Esophagus squamous epithelium (tissue), 5 donors: ENCODE results near the gene PDE6B. TPM values are rescaled to one million over a fixed set of nuclear protein-coding genes. Genes with fewer than 3 reads are reported as not detected.

Experiments
- DNase-seq: peaks from one replicate; lab custom pipeline; 2025; lab: John Stamatoyannopoulos, UW
- H3K27ac ChIP-seq, 4 donors: fragments of 200-600 bp; sonication (generic); one replicate each; pipeline ENCODE4 v1.5.1; 2016 to 2019; ENCODE audit warnings: mild to moderate bottlenecking in 1 of 4
- H3K27me3 ChIP-seq, 4 donors: fragments of 200-600 bp; sonication (generic); 1 replicate in 3 of 4; 2 replicates in 1 of 4; pipeline versions ENCODE4 v1.5.1 to v1.6.0; 2017 to 2021; ENCODE audit warnings: antibody characterized with exemption in 1 of 4
- H3K36me3 ChIP-seq, 3 donors: fragments of 200-600 bp; sonication (generic); one replicate each; pipeline ENCODE4 v1.5.1; 2016 to 2019
- H3K4me1 ChIP-seq, 3 donors: fragments of 200-600 bp; sonication (generic); one replicate each; pipeline ENCODE4 v1.5.1; 2017 to 2019
- H3K4me3 ChIP-seq, 4 donors: fragments of 200-600 bp; sonication (generic); 1 replicate in 3 of 4; 2 replicates in 1 of 4; pipeline ENCODE4 v1.5.1; 2016 to 2019; ENCODE audit warnings: mild to moderate bottlenecking in 2 of 4, moderate library complexity in 1 of 4
- H3K9me3 ChIP-seq, 3 donors: fragments of 200-600 bp; sonication (generic); one replicate each; pipeline ENCODE4 v1.5.1; 2016 to 2019
- CTCF ChIP-seq, 6 experiments: fragments of 450-650 bp in 4 of 6; fragments of 200-600 bp in 2 of 6; sonication (generic) in 2 of 6; IDR thresholded peaks; one replicate each; pipeline ENCODE4 v1.5.1; 2016 to 2019; ENCODE audit warnings: antibody characterized with exemption in 6 of 6, mild to moderate bottlenecking in 4 of 6, moderate library complexity in 4 of 6
- POLR2A ChIP-seq, 4 donors: fragments of 450-650 bp; IDR thresholded peaks; one replicate each; pipeline ENCODE4 v1.6.1; 2017; ENCODE audit warnings: antibody characterized with exemption in 4 of 4, mild to moderate bottlenecking in 4 of 4, moderate library complexity in 3 of 4
- WGBS, 2 donors: methylation state at CpG; one replicate each; pipeline ENCODE4 v1.1.5; 2018; 5-methylcytosine and 5-hydroxymethylcytosine counted together
- intact Hi-C: fragments of 100-400 bp; cut with DNase I; formaldehyde crosslinking; loops from one replicate; pipeline ENCODE4 v1.15.0; 2022
- total RNA-seq, 4 donors: library from RNA; depleted of rRNA; stranded (reverse); fragments of >200 nt; gene quantifications; one replicate each; pipeline ENCODE4 v1.1.0, GENCODE V29; 2016
- donor health status: DM: yes; HTN: yes; CAD: no.

The PDE6B gene
- total RNA-seq, 4 donors from 2014 or later, result 0.19 to 4.4 (median 1.7) TPM

GRCh38 chr4:620201-620600 lies 5.2 kb upstream of the PDE6B start:
- no peak overlapping the region for H3K27ac ChIP-seq

GRCh38 chr4:620851-621261 lies 4.5 kb upstream of the PDE6B start:
- Histone ChIP-seq H3K36me3 (no peaks in the 10 kb centered on the region), H3K27ac (no peak overlapping the region), H3K9me3 (no peaks in the 10 kb centered on the region), H3K4me3 (no peak overlapping the region), H3K4me1 (no peaks in the 10 kb centered on the region), H3K27me3 (peaks cover 0 to 58% (median 0%) of the 10 kb centered on the region in 4 donors)
- WGBS, 2 donors, result 83 to 94% methylated on average over 15 to 16 of the region's 19 CpGs
- DNase-seq, result no peak
- TF ChIP-seq POLR2A (IDR thresholded peaks at IDR 0.05) (no peak), CTCF (IDR thresholded peaks at IDR 0.05) (no peak)
- intact Hi-C loops, result no loop called here

More at GRCh38 chr4:620201-620600, 5.2 kb upstream of the PDE6B start:
- WGBS, 2 donors, result 75 to 79% methylated on average over 8 to 11 of the region's 11 CpGs
- Histone ChIP-seq H3K4me3 (no peak overlapping the region), H3K9me3 (no peaks in the 10 kb centered on the region), H3K27me3 (peaks cover 0 to 53% (median 0%) of the 10 kb centered on the region in 4 donors), H3K36me3 (no peaks in the 10 kb centered on the region), H3K4me1 (no peaks in the 10 kb centered on the region)
- DNase-seq, result no peak
- intact Hi-C loops, result no loop called here
- no peak for TF ChIP-seq CTCF (IDR thresholded peaks at IDR 0.05)
- no peak for TF ChIP-seq POLR2A (IDR thresholded peaks at IDR 0.05)

GRCh38 chr4:621296-622070 lies 3.9 kb upstream of the PDE6B start:
- Histone ChIP-seq H3K27me3 (peaks cover 0 to 64% (median 0%) of the 10 kb centered on the region in 4 donors), H3K36me3 (no peaks in the 10 kb centered on the region), H3K4me1 (no peaks in the 10 kb centered on the region), H3K9me3 (no peaks in the 10 kb centered on the region), H3K27ac (no peak overlapping the region), H3K4me3 (no peak overlapping the region)
- no peak for TF ChIP-seq POLR2A (IDR thresholded peaks at IDR 0.05)
- TF ChIP-seq CTCF (IDR thresholded peaks at IDR 0.05), result no peak
- DNase-seq, result no peak
- 76 to 80% methylated on average over 2 to 5 of the region's 22 CpGs for WGBS, 2 donors
- intact Hi-C loops, result no loop called here

GRCh38 chr4:622071-622995 lies 3.0 kb upstream of the PDE6B start:
- TF ChIP-seq CTCF (IDR thresholded peaks at IDR 0.05), result no peak
- TF ChIP-seq POLR2A (IDR thresholded peaks at IDR 0.05), result no peak
- intact Hi-C loops, result no loop called here
- H3K27ac ChIP-seq, result no peak overlapping the region
- no peaks in the 10 kb centered on the region for H3K4me1 ChIP-seq
- H3K9me3 ChIP-seq, result no peaks in the 10 kb centered on the region
- H3K27me3 ChIP-seq, result peaks cover 0 to 63% (median 0%) of the 10 kb centered on the region in 4 donors
- no peaks in the 10 kb centered on the region for H3K36me3 ChIP-seq
- no peak overlapping the region for H3K4me3 ChIP-seq
- WGBS, 2 donors, result 60 to 82% methylated on average over 14 to 22 of the region's 22 CpGs
- DNase-seq, result no peak
